OCI-LY7 (cell line): ENCODE measurements around the gene OR8K5. TPM values are rescaled to one million over a fixed set of nuclear protein-coding genes. Genes with fewer than 3 reads are reported as not detected.

ENCODE experiments used
- BruUV-seq: library from RNA; stranded (reverse); fragments of 400-500 nt; replicated peaks from 2 replicates; lab custom pipeline; 2021; lab: Mats Ljungman, UMichigan
- CTCF ChIA-PET: fragments of 300-600 bp; sonication (Branson Sonifier 250); formaldehyde crosslinking; loops from one replicate; lab custom pipeline; 2022; ENCODE audit warnings: antibody characterized with exemption; ENCODE audit not compliant: unreplicated experiment; lab: Charles Lee
- POLR2A ChIA-PET: fragments of 300-600 bp; sonication (Branson Sonifier 250); formaldehyde crosslinking; loops from one replicate; lab custom pipeline; 2022; ENCODE audit warnings: antibody characterized with exemption; lab: Charles Lee
- DNase-seq: peaks from one replicate; pipeline ENCODE4 v3.0.0-alpha.2; 2015; ENCODE audit warnings: low spot score
- H2AFZ ChIP-seq: fragments of 200-600 bp; sonication (generic), shearing (Covaris generic); 2 replicates; pipeline ENCODE4 v1.6.1; 2014; ENCODE audit warnings: mild to moderate bottlenecking, antibody characterized with exemption, low read length, moderate library complexity
- H3K27ac ChIP-seq: fragments of 200-600 bp; sonication (generic); 2 replicates; pipeline ENCODE4 v1.5.1; 2014; ENCODE audit warnings: mixed run types, low read depth, mild to moderate bottlenecking, moderate library complexity, low read length, inconsistent platforms; ENCODE audit not compliant: poor library complexity, severe bottlenecking
- H3K36me3 ChIP-seq: fragments of 200-600 bp; sonication (generic); 2 replicates; pipeline ENCODE4 v1.6.1; 2014; ENCODE audit warnings: mild to moderate bottlenecking, antibody characterized with exemption, low read length, moderate library complexity, mixed read lengths; ENCODE audit not compliant: insufficient read depth
- H3K4me1 ChIP-seq: fragments of 200-600 bp; sonication (generic); 2 replicates; pipeline ENCODE4 v1.5.1; 2014; ENCODE audit warnings: mild to moderate bottlenecking, low read length; ENCODE audit not compliant: insufficient read depth, poor library complexity, severe bottlenecking
- H3K4me2 ChIP-seq: fragments of 200-600 bp; sonication (generic); 2 replicates; pipeline ENCODE4 v1.6.1; 2014; ENCODE audit warnings: mild to moderate bottlenecking, low read length
- H3K4me3 ChIP-seq: fragments of 200-600 bp; sonication (generic); 2 replicates; pipeline ENCODE4 v1.5.1; 2014; ENCODE audit warnings: mild to moderate bottlenecking, low read depth, low read length; ENCODE audit not compliant: poor library complexity, severe bottlenecking
- H3K79me2 ChIP-seq: fragments of 200-600 bp; sonication (generic); 2 replicates; pipeline ENCODE4 v1.6.1; 2016; ENCODE audit warnings: low read depth, mild to moderate bottlenecking, low read length, moderate library complexity, mixed read lengths; ENCODE audit not compliant: insufficient read depth
- H3K9me2 ChIP-seq: fragments of 200-600 bp; sonication (generic); 2 replicates; pipeline ENCODE4 v1.6.1; 2016; ENCODE audit warnings: mild to moderate bottlenecking, low read length, mixed read lengths; ENCODE audit not compliant: insufficient read depth
- H3K9me3 ChIP-seq: fragments of 200-600 bp; sonication (generic); 2 replicates; pipeline ENCODE4 v1.6.1; 2014; ENCODE audit warnings: mild to moderate bottlenecking, mixed run types, low read length, mixed read lengths
- H4K20me1 ChIP-seq: fragments of 200-600 bp; sonication (generic); 2 replicates; pipeline ENCODE4 v1.6.1; 2014; ENCODE audit warnings: mild to moderate bottlenecking, antibody characterized with exemption, low read length, moderate library complexity, mixed read lengths; ENCODE audit not compliant: insufficient read depth
- EZH2phosphoT487 ChIP-seq: fragments of 200-600 bp; sonication (generic); IDR thresholded peaks from 2 replicates; pipeline ENCODE4 v1.6.1; 2018; ENCODE audit warnings: low read depth, borderline replicate concordance, mild to moderate bottlenecking, mixed run types, antibody characterized with exemption, low read length, moderate library complexity, mixed read lengths
- intact Hi-C: fragments of 100-400 bp; cut with micrococcal nuclease; formaldehyde crosslinking; loops from one replicate; pipeline ENCODE4 v1.10.0; 2022; ENCODE audit not compliant: unreplicated experiment
- total RNA-seq, 2 experiments: library from RNA; depleted of rRNA in 1 of 2; stranded (reverse); fragments of >200 nt in 1 of 2; shearing (Covaris generic) in 1 of 2; gene quantifications; 2 replicates each; pipeline ENCODE4 v1.2.3, GENCODE V29; 2014 to 2022
- TF ChIP-seq, protein P1 (sequence below): fragments of 200-600 bp; sonication (generic); conservative IDR thresholded peaks from 2 replicates; pipeline ENCODE4 v1.5.1; 2014; ENCODE audit warnings: mild to moderate bottlenecking, antibody characterized with exemption, low read length, moderate library complexity, mixed read lengths

OR8K5 gene
- total RNA-seq, 2 experiments from 2014 or later = not detected

DNA sequence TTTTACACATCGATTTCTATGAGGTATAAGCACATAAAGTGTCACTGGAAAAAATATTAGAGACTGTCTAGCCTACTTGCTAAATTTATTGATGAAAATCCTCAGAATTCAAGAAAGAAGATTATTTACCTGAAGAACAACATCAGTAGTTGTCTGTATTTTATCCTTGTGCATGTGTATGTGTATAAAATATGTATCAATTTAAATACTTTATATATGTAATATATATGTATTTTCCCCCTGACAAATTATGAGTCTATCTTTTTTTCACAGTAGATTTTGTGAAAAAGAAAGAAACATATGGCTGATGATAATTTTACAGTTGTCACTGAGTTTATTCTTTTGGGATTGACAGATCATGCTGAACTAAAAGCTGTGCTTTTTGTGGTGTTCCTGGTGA is 16.2 kb upstream of the OR8K5 start, which contains the start of gene OR5J2:
TSS of gene OR5J2 (plus strand) at position 301 of the 400 bp plus-strand sequence. CDS start at position 301, 0 bp downstream.
- Histone ChIP-seq H3K36me3 (no peaks in the 10 kb centered on the region), H3K27ac (no peak within 1 kb of the TSS), H3K9me3 (peaks cover 5% of the 10 kb centered on the region; the same call in 1 of the 2 replicates), H3K79me2 (no peaks in the 10 kb centered on the region), H3K9me2 (no peaks in the 10 kb centered on the region), H4K20me1 (no peaks in the 10 kb centered on the region), H3K4me2 (no peak within 1 kb of the TSS), H2AFZ (no peak within 1 kb of the TSS), H3K4me1 (no peaks in the 10 kb centered on the region), H3K4me3 (no peak within 1 kb of the TSS)
- intact Hi-C loops = no loop called here
- no peak for TF ChIP-seq EZH2phosphoT487
- TF ChIP-seq, protein P1, sequence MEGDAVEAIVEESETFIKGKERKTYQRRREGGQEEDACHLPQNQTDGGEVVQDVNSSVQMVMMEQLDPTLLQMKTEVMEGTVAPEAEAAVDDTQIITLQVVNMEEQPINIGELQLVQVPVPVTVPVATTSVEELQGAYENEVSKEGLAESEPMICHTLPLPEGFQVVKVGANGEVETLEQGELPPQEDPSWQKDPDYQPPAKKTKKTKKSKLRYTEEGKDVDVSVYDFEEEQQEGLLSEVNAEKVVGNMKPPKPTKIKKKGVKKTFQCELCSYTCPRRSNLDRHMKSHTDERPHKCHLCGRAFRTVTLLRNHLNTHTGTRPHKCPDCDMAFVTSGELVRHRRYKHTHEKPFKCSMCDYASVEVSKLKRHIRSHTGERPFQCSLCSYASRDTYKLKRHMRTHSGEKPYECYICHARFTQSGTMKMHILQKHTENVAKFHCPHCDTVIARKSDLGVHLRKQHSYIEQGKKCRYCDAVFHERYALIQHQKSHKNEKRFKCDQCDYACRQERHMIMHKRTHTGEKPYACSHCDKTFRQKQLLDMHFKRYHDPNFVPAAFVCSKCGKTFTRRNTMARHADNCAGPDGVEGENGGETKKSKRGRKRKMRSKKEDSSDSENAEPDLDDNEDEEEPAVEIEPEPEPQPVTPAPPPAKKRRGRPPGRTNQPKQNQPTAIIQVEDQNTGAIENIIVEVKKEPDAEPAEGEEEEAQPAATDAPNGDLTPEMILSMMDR = no peak
- DNase-seq = no peak
- POLR2A ChIA-PET = no interaction called here
- CTCF ChIA-PET = no interaction called here
- BruUV-seq = no TSS peak

DNA sequence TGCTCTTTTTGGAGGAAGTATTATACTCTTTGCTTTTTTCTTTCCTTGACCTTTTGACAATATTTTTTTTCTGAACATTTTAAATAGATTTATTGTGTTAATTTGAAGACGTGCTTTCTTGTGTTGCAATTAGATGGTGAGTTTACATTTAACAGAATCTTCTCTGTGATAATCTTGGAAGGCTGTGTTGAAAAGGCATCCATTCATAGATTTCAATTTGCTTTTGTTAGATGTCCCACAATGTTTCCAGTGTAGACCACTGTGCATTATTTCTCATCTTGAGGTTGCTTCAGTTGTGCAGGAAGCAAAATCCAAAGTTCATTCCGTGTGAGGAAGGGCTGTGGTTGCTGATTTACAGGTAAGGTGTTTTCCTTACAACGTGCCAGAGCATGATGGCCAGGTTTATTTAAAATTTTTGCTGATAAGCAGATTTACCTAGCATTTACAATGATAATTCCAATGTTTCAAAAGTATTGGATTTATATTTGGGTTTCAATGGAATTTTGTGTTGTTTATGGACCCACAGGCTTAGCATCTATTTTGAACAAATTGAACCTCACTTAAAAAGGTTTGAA is 12.2 kb upstream of the OR8K5 start:
- no peaks in the 10 kb centered on the region for H3K4me1 ChIP-seq
- no peak for DNase-seq
- intact Hi-C loops = no loop called here
- H3K9me2 ChIP-seq = no peaks in the 10 kb centered on the region
- POLR2A ChIA-PET = no interaction called here
- H3K36me3 ChIP-seq = no peaks in the 10 kb centered on the region
- CTCF ChIA-PET = no interaction called here
- H3K4me2 ChIP-seq = no peak overlapping the region
- no peaks in the 10 kb centered on the region for H3K79me2 ChIP-seq
- H4K20me1 ChIP-seq = no peaks in the 10 kb centered on the region
- no peak for TF ChIP-seq EZH2phosphoT487
- TF ChIP-seq, protein P1 = no peak
- H3K4me3 ChIP-seq = no peak overlapping the region
- H3K27ac ChIP-seq = no peak overlapping the region
- no peaks in the 10 kb centered on the region for H3K9me3 ChIP-seq
- no TSS peak for BruUV-seq
- H2AFZ ChIP-seq = no peak overlapping the region

DNA sequence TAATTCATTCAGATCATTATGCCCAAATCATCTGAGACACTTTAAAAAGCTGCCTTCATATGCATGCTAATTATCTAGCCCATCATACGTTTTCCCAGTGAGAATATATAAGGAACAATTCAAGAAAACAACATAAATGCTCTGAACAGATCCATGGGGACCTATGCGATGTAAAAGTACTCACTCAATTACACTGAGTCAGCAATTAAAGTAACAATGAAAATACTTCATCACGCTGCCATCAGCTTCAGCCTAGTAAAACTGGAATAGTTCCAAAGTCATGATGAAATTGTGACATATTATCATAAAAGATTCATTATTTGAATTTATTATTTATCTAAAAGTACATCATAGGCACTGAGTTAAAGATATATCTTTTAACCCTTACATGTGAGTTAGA is 3.7 kb upstream of the OR8K5 start:
- no peaks in the 10 kb centered on the region for H3K36me3 ChIP-seq
- no peak overlapping the region for H3K27ac ChIP-seq
- H3K79me2 ChIP-seq = no peaks in the 10 kb centered on the region
- no peaks in the 10 kb centered on the region for H3K9me3 ChIP-seq
- H3K9me2 ChIP-seq = no peaks in the 10 kb centered on the region
- BruUV-seq = no TSS peak
- no peak overlapping the region for H3K4me2 ChIP-seq
- H3K4me1 ChIP-seq = no peaks in the 10 kb centered on the region
- intact Hi-C loops = no loop called here
- no peak for DNase-seq
- TF ChIP-seq, protein P1 = no peak
- no peak for TF ChIP-seq EZH2phosphoT487
- no peaks in the 10 kb centered on the region for H4K20me1 ChIP-seq
- no peak overlapping the region for H2AFZ ChIP-seq
- CTCF ChIA-PET = no interaction called here
- POLR2A ChIA-PET = no interaction called here
- no peak overlapping the region for H3K4me3 ChIP-seq
